ENCODE measurements around the gene COG6. TPM values are rescaled to one million over a fixed set of nuclear protein-coding genes. Genes with fewer than 3 reads are reported as not detected.

The COG6 gene
- total RNA-seq, 1 experiment from 2014 or later: 23.7 TPM

DNA sequence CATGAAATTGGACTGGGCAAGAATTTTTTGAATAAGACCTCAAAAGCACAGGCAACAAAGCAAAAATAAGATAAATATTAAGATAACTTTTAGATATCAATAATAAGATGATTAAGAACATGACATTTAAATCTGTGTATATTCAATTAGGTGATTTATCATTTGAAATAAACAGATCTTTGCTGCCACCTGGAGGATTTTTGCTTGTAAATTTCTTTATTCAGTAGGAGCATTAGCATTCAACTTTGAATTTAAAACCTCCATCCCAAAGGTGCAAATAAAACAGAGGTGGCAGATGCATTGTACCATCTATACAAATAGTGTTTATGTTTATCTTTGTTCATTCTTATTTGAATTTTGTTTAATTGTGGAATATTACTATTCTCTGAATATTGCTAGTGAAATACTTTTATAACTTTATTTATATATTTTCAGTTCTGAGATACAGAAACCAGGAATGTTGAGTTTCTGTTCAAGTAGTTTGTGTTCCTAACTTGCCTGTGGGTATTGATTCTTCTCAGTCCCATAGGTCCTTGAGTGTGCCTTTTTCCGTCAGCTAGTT lies 20.9 kb downstream of the COG6 start:
- Histone ChIP-seq H3K4me1 (replicated peaks; ENCODE audit: insufficient read depth) (no peaks in the 10 kb centered on the region; the same call in 1 of the 2 replicates), H3F3A (ENCODE audit: insufficient read depth, low read depth) (no peaks in the 10 kb centered on the region), H3K4me2 (no peak overlapping the region), H4K20me1 (ENCODE audit: insufficient read depth) (no peaks in the 10 kb centered on the region), H3K36me3 (ENCODE audit: low read depth) (peaks cover 3% of the 10 kb centered on the region; the same call in 1 of the 2 replicates), H3K27ac (no peak overlapping the region), H3K27me3 (ENCODE audit: insufficient read depth, low read depth) (no peaks in the 10 kb centered on the region), H3K9me2 (ENCODE audit: insufficient read depth) (no peaks in the 10 kb centered on the region), H2AFZ (no peak overlapping the region), H3K9me3 (ENCODE audit: insufficient read depth, low read depth) (no peaks in the 10 kb centered on the region), H3K4me3 (no peak overlapping the region), H3K79me2 (ENCODE audit: low read depth) (no peaks in the 10 kb centered on the region)
- ChIA-PET POLR2A (ENCODE audit: unreplicated experiment) (no interaction called here), CTCF (no interaction called here)
- TF ChIP-seq, protein P1, sequence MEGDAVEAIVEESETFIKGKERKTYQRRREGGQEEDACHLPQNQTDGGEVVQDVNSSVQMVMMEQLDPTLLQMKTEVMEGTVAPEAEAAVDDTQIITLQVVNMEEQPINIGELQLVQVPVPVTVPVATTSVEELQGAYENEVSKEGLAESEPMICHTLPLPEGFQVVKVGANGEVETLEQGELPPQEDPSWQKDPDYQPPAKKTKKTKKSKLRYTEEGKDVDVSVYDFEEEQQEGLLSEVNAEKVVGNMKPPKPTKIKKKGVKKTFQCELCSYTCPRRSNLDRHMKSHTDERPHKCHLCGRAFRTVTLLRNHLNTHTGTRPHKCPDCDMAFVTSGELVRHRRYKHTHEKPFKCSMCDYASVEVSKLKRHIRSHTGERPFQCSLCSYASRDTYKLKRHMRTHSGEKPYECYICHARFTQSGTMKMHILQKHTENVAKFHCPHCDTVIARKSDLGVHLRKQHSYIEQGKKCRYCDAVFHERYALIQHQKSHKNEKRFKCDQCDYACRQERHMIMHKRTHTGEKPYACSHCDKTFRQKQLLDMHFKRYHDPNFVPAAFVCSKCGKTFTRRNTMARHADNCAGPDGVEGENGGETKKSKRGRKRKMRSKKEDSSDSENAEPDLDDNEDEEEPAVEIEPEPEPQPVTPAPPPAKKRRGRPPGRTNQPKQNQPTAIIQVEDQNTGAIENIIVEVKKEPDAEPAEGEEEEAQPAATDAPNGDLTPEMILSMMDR (conservative IDR thresholded peaks at IDR 0.05): peak; percentile 71
- no peak for TF ChIP-seq EZH2 (IDR thresholded peaks at IDR 0.05; ENCODE audit: low read depth)
- no peak for DNase-seq
- intact Hi-C loops (cut with micrococcal nuclease; ENCODE audit: unreplicated experiment): loop anchor here (1.0 to 2.0 kb wide), 2 partner anchors 532 to 625 kb away; no protein-coding TSS in a partner anchor
- BruUV-seq (replicated peaks): no TSS peak

DNA sequence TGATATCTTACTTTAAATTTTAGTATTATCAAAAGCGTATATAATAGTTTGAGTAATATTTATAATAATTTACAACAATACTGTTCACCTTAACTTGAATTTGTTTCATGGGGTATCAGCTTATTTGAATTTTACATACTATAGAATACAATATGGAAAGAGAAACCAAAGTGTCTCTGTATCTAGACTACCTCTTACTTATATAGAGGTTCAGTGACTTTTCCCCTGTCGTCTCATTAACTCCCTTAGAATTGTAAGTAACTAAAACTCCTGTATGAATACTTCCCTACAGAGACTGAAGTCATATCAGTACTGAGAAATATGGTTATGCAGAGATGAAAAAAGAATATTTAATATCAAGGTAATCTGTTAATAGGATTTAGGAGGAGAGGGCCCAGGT lies 26.8 kb downstream of the COG6 start:
- no peak for DNase-seq
- H3K4me3 ChIP-seq: no peak overlapping the region
- ChIA-PET CTCF (interaction anchor here (0.5 to 0.6 kb wide), 2 partner anchors 120 to 1078 kb away, joined by 4 to 5 read pairs; no protein-coding TSS in a partner anchor), POLR2A (ENCODE audit: unreplicated experiment) (interaction anchor here (0.7 kb wide), 1 partner anchor 713 kb away, joined by 4 read pairs; no protein-coding TSS in a partner anchor)
- TF ChIP-seq, protein P1 (conservative IDR thresholded peaks at IDR 0.05): no peak
- no peak for TF ChIP-seq EZH2 (IDR thresholded peaks at IDR 0.05; ENCODE audit: low read depth)
- no peak overlapping the region for H3K4me2 ChIP-seq
- H3K9me3 ChIP-seq (ENCODE audit: insufficient read depth, low read depth): no peaks in the 10 kb centered on the region
- no peak overlapping the region for H3K27ac ChIP-seq
- H3K36me3 ChIP-seq (ENCODE audit: low read depth): peaks cover 3% of the 10 kb centered on the region; the same call in 1 of the 2 replicates
- H3K9me2 ChIP-seq (ENCODE audit: insufficient read depth): no peaks in the 10 kb centered on the region
- no peaks in the 10 kb centered on the region for H3K27me3 ChIP-seq (ENCODE audit: insufficient read depth, low read depth)
- H4K20me1 ChIP-seq (ENCODE audit: insufficient read depth): no peaks in the 10 kb centered on the region
- no TSS peak for BruUV-seq (replicated peaks)
- no peaks in the 10 kb centered on the region for H3K4me1 ChIP-seq (replicated peaks; ENCODE audit: insufficient read depth)
- H3K79me2 ChIP-seq (ENCODE audit: low read depth): no peaks in the 10 kb centered on the region
- no peak overlapping the region for H2AFZ ChIP-seq
- intact Hi-C loops (cut with micrococcal nuclease; ENCODE audit: unreplicated experiment): loop anchor here (5.0 kb wide), 1 partner anchor 1095 kb away; no protein-coding TSS in a partner anchor
- 0 out of 2 replicates have a peak, but pooled peaks cover 4% of the 10 kb centered on the region for H3F3A ChIP-seq (ENCODE audit: insufficient read depth, low read depth)

DNA sequence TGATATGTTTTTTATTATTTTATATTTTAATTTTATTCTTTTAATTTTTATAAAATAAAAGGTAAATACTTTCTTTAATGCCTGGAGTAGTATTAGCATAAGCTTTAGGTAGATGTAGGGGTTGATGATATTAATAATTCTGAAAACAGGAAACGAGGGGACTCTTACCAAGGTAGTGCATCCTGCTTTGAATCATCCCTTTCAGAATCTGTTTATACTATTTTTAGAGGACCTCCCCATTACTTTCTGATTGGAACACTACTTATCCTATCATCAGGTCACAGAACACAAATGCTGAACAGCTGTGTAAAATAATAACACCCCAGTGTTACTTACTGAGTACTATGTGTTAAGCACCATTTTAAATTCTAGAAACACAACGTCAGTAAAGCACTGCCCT lies 27.3 kb downstream of the COG6 start:
- Histone ChIP-seq H4K20me1 (ENCODE audit: insufficient read depth) (no peaks in the 10 kb centered on the region), H3K9me3 (ENCODE audit: insufficient read depth, low read depth) (no peaks in the 10 kb centered on the region), H3K79me2 (ENCODE audit: low read depth) (no peaks in the 10 kb centered on the region), H2AFZ (no peak overlapping the region), H3K4me1 (replicated peaks; ENCODE audit: insufficient read depth) (no peaks in the 10 kb centered on the region), H3K4me2 (no peak overlapping the region), H3K9me2 (ENCODE audit: insufficient read depth) (no peaks in the 10 kb centered on the region), H3F3A (ENCODE audit: insufficient read depth, low read depth) (0 out of 2 replicates have a peak, but pooled peaks cover 4% of the 10 kb centered on the region), H3K27me3 (ENCODE audit: insufficient read depth, low read depth) (no peaks in the 10 kb centered on the region), H3K36me3 (ENCODE audit: low read depth) (peaks cover 3% of the 10 kb centered on the region; the same call in 1 of the 2 replicates), H3K4me3 (no peak overlapping the region), H3K27ac (no peak overlapping the region)
- POLR2A ChIA-PET (ENCODE audit: unreplicated experiment): no interaction called here
- intact Hi-C loops (cut with micrococcal nuclease; ENCODE audit: unreplicated experiment): loop anchor here (5.0 kb wide), 1 partner anchor 1095 kb away; no protein-coding TSS in a partner anchor
- BruUV-seq (replicated peaks): no TSS peak
- CTCF ChIA-PET: interaction anchor here (0.5 to 0.6 kb wide), 2 partner anchors 120 to 1077 kb away, joined by 4 to 5 read pairs; no protein-coding TSS in a partner anchor
- no peak for TF ChIP-seq EZH2 (IDR thresholded peaks at IDR 0.05; ENCODE audit: low read depth)
- TF ChIP-seq, protein P1 (conservative IDR thresholded peaks at IDR 0.05): no peak
- no peak for DNase-seq

Data from PC-9 (cell line).